ENCODE data around the gene CPA1.
"Not testable (repeated sequence)": the region's sequence is repeated elsewhere in the genome, so short reads cannot be mapped to it uniquely, and the experiment has no call there.

The CPA1 gene

DNA sequence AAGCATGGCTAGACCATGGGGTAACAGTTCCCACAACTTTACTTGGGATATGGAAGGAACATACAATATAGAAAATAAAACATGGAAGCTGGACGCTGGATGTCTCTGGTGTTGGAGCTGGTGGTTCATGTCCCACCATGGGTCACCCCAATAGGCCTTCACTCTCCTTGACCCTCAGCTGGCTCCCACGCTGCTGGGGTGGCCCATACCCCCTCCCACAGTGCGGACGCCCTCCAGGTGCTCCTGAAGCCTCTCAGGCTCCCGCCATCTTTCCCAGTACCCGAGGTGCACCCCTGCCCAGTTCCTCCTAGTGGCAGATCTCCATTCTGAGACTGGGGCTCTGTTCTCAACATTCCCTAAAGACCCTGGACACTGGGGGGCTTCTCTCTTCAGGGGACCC is 5.8 kb upstream of the CPA1 start:
- DNase-seq, result no peak

DNA sequence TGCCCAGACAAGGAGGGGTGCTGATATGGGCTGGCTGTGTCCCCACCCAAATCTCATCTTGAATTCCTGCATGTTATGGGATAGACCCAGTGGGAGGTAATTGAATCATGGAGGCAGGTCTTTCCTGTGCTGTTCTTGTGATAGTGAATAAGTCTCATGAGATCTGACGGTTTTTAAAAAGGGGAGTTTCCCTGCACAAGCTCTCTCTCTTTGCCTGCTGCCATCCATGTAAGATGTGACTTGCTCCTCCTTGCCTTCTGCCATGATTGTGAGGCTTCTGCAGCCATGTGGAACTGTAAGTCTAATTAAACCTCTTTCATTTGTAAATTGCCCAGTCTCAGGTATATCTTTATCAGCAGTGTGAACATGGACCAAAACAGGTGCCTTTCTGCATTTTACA is 3.8 kb upstream of the CPA1 start:
- not testable (repeated sequence) for DNase-seq

DNA sequence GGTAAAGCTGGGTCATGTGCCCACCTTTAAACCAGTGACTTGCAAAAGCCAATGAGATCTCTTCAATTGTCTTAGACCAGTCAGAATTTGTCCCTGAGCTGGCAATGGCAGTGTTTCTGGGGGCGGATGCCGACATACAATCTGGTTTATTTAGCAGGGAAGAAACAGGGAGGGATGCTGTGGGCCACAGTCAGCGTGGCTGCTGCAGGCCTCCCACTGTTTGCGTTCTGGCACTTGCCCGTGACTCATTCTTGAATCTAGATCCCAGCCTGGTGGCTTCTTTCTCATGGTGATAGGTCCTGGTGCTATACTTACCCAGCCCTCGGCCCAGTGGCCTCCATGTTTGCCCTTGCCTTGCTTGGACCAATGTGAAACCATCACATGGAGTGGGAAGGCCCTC is 3.1 kb upstream of the CPA1 start:
- DNase-seq, result no peak

DNA sequence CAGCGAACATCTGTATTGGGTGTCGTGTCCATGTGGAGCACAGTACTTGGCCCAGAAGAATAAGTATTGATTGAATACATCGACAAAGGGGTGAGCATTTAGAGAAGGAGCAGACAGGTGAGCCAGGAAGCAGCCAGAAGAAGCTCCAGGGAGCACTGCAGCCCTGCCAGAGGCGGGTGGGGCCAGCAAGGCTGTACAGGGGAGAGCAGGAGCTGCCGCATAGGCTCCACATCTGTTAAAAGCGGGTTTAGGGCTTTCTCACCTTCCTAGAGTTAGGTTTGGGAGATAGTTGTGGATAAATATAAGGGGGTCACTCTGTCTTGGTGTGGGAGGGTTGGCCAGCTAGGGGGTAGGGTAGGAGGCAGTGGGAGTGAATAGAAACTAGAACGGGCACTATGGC is 1.3 kb upstream of the CPA1 start:
- DNase-seq, result no peak

DNA sequence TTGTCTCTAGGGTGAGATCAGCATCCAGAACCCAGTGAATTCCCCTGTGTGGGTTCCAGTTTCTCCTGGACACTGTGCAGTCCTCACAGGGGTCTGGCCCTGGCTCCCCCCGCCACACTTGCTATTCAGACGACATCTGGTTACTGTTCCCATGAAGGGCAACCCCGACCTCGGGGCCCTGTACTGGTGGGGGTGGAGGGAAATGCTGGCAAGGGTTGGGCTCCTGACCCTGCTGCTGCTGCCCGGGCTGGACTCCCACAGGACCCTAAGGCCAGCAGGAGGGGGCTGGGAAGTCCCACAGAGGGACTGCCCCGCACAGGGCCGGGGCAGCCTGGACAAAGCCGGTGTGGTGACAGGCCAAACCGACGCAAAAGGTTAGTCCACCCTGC is 768 bp upstream of the CPA1 start:
- DNase-seq, result no peak

DNA sequence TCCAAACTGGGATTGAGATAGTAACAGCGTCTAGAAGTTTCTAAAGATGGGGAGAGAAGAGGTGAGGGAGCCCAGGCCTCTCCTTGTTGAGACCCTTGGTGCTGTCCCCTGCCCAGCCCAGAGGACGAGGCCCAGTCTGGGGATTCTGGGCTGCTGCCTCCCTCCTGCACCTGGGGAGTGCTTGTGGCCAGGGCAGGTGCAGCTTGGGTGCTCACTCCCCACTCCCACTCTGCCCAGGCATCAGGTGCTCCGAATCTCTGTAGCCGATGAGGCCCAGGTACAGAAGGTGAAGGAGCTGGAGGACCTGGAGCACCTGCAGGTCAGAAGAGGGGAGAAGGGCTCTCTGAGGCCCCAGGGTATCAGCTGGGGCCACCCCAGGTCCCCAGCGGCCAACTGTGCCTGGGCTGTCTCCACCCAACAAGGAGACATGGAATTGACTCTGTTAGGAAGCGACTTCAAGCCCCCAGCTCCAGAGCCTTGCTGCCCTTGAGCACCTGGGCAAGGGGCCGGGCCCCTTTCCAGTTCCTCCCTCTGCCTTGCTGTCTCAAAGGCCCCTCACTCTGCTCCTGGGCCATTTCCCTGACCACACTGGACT is 664 bp downstream of the CPA1 start:
- no peak for DNase-seq

DNA sequence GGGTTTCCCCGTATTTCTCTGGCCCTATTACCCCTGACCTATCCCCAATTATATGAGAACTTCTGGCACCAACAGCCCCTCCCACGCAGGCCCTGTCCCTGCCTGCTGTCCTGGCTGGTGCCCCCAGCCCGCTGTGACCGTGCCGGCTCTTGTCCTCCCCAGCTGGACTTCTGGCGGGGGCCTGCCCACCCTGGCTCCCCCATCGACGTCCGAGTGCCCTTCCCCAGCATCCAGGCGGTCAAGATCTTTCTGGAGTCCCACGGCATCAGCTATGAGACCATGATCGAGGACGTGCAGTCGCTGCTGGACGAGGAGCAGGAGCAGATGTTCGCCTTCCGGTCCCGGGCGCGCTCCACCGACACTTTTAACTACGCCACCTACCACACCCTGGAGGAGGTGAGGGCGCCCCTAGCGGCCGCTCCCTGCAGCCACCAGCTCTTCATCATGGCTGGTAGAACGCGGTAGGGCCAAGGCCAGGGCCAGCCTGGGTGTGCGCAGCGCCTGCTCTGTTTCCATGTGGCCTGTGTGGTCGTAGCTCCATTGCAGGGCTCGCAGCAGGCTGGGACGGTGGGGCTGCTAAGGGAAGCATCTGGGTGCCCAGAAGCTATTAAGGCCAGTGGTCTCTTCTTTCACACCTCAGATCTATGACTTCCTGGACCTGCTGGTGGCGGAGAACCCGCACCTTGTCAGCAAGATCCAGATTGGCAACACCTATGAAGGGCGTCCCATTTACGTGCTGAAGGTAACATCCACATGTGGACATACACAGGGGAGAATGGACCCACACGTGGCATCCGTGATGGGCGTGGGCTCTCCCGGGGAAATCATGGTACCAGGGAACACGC is 1.4 kb downstream of the CPA1 start:
- no peak for DNase-seq

DNA sequence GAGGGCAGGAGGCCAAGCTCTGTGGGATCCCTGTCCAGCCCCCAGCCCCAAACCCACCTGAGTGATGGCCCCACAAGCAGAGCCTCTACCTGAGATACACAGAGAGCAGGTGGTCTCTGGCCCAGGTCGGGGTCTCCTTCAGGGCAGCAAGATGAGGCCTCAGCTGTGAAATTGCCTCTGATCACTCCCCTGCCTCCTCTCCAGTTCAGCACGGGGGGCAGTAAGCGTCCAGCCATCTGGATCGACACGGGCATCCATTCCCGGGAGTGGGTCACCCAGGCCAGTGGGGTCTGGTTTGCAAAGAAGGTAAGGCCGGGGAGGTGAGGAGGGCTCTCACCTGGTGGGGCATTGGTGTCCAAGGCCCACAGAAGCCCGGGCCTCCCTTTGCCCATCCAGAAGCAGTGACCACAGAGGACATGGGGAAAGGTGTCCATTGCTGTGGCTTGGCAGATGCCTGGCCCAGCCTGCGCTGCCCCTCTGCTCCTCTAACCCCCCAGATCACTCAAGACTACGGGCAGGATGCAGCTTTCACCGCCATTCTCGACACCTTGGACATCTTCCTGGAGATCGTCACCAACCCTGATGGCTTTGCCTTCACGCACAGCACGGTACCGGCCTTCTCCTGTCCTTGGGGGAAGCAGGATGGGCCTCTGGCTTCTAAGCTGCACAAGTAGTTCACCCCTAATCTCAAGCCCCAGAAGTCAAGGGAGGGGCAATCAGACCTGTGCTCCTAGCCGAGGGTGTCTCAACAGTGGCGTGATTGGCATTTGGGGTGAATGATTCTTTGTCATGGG is 3.1 kb downstream of the CPA1 start:
- DNase-seq, result no peak

DNA sequence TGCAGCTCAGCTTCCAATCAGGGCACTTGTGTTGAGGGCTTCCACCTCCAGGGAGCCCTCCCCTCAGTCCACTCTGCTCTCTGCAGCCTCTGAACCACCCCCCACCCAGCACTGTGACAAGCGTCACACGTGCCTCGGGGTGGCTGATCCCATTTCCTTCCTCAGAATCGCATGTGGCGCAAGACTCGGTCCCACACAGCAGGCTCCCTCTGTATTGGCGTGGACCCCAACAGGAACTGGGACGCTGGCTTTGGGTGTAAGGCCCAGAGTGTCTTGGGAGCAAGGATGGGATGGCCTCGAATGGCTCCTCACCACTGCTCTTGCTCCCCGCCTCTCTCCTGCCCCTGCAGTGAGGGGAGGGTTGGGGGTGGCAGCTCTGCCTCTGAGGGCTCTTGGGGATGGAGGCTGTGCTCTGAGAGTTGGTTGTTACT is 4.1 kb downstream of the CPA1 start:
- no peak for DNase-seq

DNA sequence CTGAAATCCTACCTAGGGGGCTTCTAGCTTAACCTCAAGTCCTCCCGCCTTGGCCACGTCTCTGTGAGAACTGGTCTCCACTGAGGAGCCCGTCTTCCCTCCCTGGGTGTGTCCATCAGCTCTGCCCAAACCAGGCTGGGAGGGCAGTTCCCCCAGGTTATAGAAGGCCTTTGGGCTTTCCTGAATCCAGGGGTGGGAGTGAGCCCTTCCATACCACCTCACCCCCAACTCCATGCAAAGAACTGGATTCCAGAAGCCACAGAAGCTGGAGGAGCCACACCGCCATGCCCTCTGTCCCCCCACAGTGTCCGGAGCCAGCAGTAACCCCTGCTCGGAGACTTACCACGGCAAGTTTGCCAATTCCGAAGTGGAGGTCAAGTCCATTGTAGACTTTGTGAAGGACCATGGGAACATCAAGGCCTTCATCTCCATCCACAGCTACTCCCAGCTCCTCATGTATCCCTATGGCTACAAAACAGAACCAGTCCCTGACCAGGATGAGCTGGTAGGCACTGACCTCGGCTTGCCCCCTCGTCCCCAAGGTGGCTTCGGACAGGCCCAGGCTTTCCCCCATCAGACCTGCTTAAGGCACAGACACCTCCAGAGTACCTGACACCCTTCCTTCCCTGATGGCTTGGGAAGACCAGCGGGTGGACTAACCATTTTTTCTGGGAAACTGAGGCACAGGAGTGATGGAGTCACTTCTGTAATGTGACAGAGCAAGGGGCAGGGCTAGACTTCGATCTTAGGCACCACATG is 4.7 kb downstream of the CPA1 start:
- no peak for DNase-seq

DNA sequence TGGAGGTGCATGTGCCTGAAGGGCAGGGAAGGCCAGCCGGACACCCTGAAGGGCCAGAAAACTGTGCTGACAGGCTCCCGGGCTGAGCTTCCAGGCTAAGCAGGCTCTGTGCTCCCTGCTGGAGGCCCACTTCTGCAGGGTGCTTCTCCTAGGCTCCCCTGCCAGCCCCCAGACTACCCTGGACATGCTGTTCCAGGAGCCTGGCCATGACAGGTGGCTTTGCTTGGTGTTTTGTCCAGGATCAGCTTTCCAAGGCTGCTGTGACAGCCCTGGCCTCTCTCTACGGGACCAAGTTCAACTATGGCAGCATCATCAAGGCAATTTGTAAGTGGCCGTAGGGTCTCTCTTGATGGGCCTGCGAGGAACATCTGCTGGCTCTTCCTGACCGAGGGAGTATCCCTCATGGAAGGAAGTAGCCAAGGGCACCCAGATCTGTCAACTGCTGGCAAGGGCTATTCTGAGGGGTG is 5.3 kb downstream of the CPA1 start:
- no peak for DNase-seq

DNA sequence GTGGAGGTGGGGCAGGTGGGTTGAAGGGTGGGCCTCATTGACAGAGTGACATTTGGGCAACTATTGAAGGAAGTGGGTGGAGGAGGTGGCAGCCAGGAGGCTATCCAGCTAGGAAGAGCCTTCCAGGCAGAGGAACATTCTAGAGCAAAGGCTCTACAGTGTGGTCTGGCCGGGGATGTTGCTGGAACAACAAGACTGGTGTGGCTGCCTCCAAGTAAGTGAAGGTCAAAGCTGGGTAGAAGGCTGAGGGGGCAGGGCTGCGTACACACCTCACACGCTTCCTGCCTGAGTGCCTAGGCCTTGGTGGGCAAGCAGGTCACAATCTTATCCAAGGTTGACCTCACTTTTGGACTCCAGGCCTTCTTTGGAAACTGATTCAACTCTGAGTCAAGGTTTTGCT is 6.6 kb downstream of the CPA1 start:
- no peak for DNase-seq

DNA sequence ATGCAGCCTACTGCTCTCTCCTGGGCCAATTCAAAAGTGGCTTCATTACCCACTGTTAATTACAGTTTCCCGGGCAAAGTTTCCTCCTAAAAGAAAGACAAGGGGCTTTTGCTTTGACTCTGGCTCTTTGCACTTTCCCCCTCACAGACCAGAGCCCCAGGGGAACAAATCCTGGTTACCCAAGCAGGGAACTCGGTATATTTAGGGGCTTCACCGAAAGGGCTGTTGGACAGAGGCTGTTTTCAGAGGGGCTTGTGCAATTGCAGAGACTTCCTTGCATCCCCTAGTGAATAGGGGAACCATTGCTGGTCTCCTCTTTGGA is 7.0 kb downstream of the CPA1 start:
- no peak for DNase-seq

DNA sequence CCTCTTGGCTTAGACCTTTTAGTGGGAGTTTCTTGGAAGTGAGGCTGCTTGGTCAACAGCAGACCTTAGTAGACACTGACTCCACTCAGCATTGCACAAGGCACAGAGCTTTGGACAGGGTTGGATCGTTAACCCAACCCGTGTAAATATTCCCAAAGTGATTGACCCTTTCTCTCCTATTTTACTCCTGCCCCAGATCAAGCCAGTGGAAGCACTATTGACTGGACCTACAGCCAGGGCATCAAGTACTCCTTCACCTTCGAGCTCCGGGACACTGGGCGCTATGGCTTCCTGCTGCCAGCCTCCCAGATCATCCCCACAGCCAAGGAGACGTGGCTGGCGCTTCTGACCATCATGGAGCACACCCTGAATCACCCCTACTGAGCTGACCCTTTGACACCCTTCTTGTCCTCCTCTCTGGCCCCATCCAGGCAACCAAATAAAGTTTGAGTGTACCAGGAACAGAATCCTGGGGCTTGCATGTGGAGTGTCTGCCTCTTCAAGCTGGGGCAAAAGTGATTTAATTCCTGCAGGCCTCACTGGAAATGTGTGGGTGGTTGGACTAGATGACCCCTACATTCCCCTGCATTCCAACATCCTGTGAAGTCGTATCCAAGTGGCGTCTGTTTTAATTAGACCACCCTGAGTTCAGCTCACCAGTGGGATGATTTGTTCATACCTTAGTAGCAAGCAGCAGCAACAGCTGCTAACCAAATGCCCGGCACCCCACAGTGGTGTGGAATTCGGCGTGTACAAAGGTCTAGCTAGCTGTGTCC is 7.5 kb downstream of the CPA1 start:
- no peak for DNase-seq

DNA sequence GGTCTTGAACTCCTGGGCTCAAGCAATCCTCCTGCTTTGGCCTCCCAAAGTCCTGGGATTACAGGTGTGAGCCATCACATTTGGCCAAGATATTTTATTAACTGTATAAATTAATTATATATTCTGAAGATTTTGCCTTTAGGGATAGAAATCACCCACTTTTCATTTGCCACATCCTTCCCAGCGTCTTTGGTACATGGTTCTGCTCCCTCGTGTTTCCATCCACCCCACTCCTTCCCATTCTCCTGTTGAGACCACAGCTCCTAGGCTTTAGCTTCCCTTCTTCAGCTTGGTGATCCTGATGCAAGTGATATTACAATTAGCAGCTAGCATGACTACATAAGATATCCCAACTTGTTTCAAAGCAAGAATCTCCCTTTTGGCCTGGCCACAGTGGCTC is 8.4 kb downstream of the CPA1 start:
- no peak for DNase-seq

DNA sequence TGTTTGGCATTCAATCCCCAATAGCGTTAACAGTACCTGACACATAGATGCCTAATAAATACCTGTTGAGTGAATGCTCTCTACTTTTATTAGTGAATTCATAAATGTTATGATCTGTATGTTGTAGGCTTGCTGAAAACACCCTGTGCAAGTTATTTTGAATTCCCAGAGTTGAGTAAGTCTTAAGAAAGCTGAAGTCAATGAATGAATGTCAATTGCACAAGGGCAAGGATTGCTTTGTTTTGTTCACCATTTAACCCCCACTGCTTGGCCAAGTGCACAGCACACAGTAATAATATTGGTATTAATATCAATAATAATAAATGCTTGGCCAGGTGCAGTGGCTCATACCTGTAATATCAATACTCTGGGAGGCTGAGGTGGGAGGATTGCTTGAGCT is 10.2 kb downstream of the CPA1 start:
- no peak for DNase-seq

DNA sequence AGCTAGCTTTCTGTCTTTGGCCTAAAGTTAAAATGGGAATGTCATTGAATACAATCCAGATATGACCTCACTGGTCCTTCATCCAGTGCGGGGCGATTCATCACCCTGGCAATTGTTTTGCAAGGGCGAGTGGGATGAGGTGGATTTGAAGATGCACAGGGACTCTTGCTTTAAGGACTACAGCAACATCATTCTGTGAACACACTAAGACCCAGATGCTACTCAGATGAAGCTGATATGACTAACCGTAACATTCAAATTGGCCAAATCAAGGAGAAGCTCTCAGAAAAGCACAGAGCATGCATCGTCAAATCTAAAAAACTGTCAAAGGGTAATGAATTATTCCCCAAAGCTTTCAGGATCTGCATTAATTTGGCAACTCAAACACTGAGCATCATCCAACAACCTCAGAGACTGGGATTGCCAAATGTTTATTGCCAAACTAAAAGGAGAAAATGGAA is 12.8 kb downstream of the CPA1 start:
- no peak for DNase-seq

DNA sequence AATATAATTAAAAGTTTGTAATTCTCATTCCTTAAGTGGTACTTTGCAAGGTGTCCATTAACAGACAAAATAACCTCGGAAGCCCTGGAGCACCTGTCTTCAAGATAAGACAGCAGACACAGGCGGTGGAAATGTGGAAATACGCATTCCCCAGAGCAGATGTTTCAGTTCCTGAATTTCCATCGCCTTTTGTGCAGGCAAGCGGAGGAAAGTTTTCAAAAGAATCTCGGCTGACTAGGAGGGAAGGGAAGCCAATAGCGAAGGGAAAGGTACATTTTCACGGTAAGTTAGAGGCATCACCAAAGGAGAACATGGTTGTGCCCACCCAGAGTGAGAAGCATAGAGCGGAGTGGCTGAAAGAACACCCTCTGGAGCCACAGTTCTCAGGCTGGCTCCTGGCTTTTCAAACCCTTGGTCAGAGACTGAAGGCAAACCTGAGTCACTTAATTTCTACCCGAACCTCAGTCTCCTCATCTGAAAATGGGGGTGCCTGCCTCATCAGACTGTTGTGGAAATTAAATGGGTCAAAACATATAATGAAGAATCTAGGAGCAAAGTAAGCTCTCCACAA is 13.6 kb downstream of the CPA1 start:
- no peak for DNase-seq

DNA sequence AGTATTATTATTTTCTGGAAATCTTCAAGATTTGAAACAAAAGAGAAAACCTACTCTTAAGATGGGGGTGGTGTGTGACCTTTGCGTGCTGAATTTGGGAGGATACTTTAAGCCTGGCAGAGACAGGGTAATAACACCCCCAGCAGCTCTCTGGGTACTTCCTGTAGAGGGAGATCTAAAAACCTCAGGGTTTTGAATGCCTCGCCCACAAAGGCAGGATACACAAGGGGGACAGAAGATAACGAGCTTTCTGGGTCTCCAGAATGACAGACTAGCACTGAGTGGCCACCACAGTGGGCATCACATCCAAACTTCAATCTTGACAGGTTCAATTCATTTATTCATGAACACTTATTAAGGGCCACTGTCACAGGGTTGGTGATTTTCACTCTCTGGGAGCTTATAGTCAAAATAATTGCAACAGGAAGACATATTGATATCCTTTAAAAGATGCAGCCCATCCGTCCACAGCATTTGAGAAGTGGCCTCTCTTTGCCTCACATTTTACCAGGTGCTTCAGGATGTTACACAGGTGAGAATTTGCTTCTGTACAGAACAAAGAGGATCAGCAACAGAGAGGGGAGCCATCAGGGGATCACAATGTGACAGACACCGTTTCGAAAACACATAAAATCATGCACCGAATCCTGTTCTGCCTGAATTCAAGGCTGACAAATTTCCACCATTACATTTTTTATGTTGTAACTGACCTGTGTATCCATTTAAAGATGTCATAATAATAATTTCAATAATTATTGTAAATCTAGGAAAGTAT is 14.3 kb downstream of the CPA1 start:
- DNase-seq, result no peak

DNA sequence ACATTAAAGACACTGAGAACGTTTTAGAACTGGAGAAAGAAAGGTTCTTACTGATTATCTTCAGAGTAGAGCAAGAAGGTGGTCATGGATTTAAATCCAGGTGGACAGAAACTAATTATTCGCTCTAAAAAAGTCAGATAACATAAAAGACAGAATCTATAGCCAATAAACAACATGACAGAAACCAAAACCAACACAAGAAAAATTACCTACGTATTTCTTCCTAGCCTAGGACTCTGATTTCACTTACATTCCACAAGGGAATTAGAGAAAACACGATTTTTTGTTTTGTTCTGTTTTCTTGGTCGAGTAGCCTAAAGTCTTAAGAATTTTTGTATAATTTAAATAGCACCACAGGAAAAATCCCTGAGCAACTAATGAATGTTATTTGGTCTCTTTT is 15.1 kb downstream of the CPA1 start:
- no peak for DNase-seq

DNA sequence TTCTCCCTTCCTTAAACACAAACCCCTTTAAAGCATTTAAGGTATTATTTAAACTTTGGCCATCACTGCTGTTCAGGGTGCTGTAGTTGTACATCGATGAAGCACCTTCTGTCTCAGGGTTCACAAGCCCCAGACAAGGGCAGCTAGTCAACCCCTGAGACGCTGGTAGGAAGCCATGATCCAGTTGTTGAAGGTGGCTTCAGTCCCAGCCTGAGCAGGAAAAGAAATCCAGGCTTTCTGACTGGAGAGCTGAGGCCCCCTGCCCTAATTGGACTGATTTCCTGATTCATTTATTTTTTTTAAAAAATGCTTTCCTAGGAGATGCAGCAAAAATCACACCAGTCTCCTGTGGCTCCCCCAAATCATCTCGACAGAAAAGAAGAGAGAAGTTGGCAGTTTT is 15.8 kb downstream of the CPA1 start:
- no peak for DNase-seq
